H1 (cell line): ENCODE data around the gene BIK. TPM values are rescaled to one million over a fixed set of nuclear protein-coding genes. Genes with fewer than 3 reads are reported as not detected.

ENCODE experiments used
- CTCF ChIA-PET: fragments of 300-600 bp; sonication (Branson Sonifier 250); formaldehyde crosslinking; loops from one replicate; lab custom pipeline; 2021; ENCODE audit not compliant: partially characterized antibody; lab: Charles Lee
- POLR2A ChIA-PET: fragments of 300-600 bp; sonication (Branson Sonifier 250); formaldehyde crosslinking; loops from one replicate; lab custom pipeline; 2021; ENCODE audit warnings: inconsistent platforms; ENCODE audit not compliant: partially characterized antibody; lab: Charles Lee
- DNase-seq, 2 experiments: peaks; one replicate each; pipeline versions ENCODE4 v3.0.0 to v3.0.0-alpha.2; 2010 to 2022; ENCODE audit warnings: low spot score in 2 of 2, low read depth in 1 of 2, mixed read lengths in 1 of 2
- FAIRE-seq: peaks from 2 replicates; lab custom pipeline; 2011; peaks lifted over from hg19 to GRCh38; lab: Jason Lieb, UNC
- H2AFZ ChIP-seq: 2 replicates; pipeline ENCODE4 v1.8.1; 2012; ENCODE audit warnings: low read length, inconsistent platforms
- H2AK5ac ChIP-seq: 2 replicates; pipeline ENCODE4 v1.6.1; 2013; ENCODE audit warnings: low read depth, low read length
- H2BK120ac ChIP-seq: replicated peaks from 2 replicates; pipeline ENCODE3; 2013; ENCODE audit warnings: low read depth, low read length, inconsistent platforms
- H2BK12ac ChIP-seq: 2 replicates; pipeline ENCODE4 v1.6.1; 2013; ENCODE audit warnings: low read depth, low read length
- H2BK15ac ChIP-seq: 2 replicates; pipeline ENCODE4 v1.6.1; 2013; ENCODE audit warnings: low read length
- H2BK20ac ChIP-seq: 2 replicates; pipeline ENCODE4 v1.6.1; 2013; ENCODE audit warnings: low read length
- H2BK5ac ChIP-seq: 2 replicates; pipeline ENCODE4 v1.6.1; 2013; ENCODE audit warnings: low read depth, low read length
- H3K14ac ChIP-seq: 2 replicates; pipeline ENCODE4 v1.6.1; 2013; ENCODE audit warnings: inconsistent platforms; ENCODE audit not compliant: insufficient read length
- H3K18ac ChIP-seq: 2 replicates; pipeline ENCODE4 v1.6.1; 2013; ENCODE audit warnings: low read length; ENCODE audit errors: extremely low read depth
- H3K23ac ChIP-seq: 2 replicates; pipeline ENCODE4 v1.6.1; 2013; ENCODE audit warnings: inconsistent platforms; ENCODE audit not compliant: insufficient read length
- H3K23me2 ChIP-seq: 2 replicates; pipeline ENCODE4 v1.6.1; 2013; ENCODE audit warnings: low read depth, low read length
- H3K27ac ChIP-seq: 2 replicates; pipeline ENCODE4 v1.6.1; 2011; ENCODE audit warnings: low read depth, low read length, inconsistent platforms
- H3K27me3 ChIP-seq, 4 experiments: replicated peaks in 1 of 4; 1 replicate in 1 of 4; 2 replicates in 3 of 4; pipeline versions ENCODE4 v1.6.1 to v1.8.1; 2011 to 2013; ENCODE audit warnings: low read length in 3 of 4, mild to moderate bottlenecking in 3 of 4, inconsistent platforms in 2 of 4, mixed read lengths in 2 of 4, moderate library complexity in 1 of 4; ENCODE audit not compliant: control insufficient read depth in 3 of 4, insufficient read depth in 3 of 4; ENCODE audit errors: extremely low read depth in 1 of 4
- H3K36me3 ChIP-seq, 4 experiments: 2 replicates each; pipeline versions ENCODE4 v1.6.1 to v1.8.1; 2011 to 2013; ENCODE audit warnings: mild to moderate bottlenecking in 4 of 4, low read length in 3 of 4, moderate library complexity in 2 of 4, control low read depth in 1 of 4, inconsistent platforms in 1 of 4; ENCODE audit not compliant: insufficient read depth in 4 of 4, control insufficient read depth in 2 of 4
- H3K4ac ChIP-seq: replicated peaks from 2 replicates; pipeline ENCODE3; 2013; ENCODE audit warnings: low read length, low read depth, mixed read lengths, inconsistent platforms; ENCODE audit not compliant: insufficient read length
- H3K4me1 ChIP-seq, 4 experiments: replicated peaks in 1 of 4; 1 replicate in 1 of 4; 2 replicates in 3 of 4; pipeline versions ENCODE4 v1.6.1 to v1.8.1; 2011 to 2013; ENCODE audit warnings: low read length in 3 of 4, inconsistent platforms in 2 of 4, mixed read lengths in 1 of 4; ENCODE audit not compliant: insufficient read depth in 4 of 4, control insufficient read depth in 3 of 4
- H3K4me2 ChIP-seq, 2 experiments: 2 replicates each; pipeline versions ENCODE4 v1.6.1 to v1.8.1; 2011 to 2013; ENCODE audit warnings: low read depth in 2 of 2, low read length in 2 of 2, control low read depth in 1 of 2, inconsistent platforms in 1 of 2, mild to moderate bottlenecking in 1 of 2; ENCODE audit not compliant: insufficient read depth in 1 of 2
- H3K4me3 ChIP-seq, 4 experiments: fragments of 200-600, 300-600 bp in 1 of 4; sonication (generic), shearing (Covaris generic), sonication (Bioruptor Twin) in 1 of 4; 2 replicates each; pipeline versions ENCODE4 v1.5.1 to v1.8.1; 2011 to 2016; ENCODE audit warnings: low read length in 4 of 4, low read depth in 3 of 4, control low read depth in 2 of 4, inconsistent platforms in 2 of 4, mild to moderate bottlenecking in 2 of 4, mixed read lengths in 1 of 4, moderate library complexity in 1 of 4; ENCODE audit not compliant: insufficient read depth in 2 of 4; ENCODE audit errors: extremely low read depth in 1 of 4
- H3K56ac ChIP-seq: replicated peaks from 2 replicates; pipeline ENCODE3; 2013; ENCODE audit warnings: low read depth, mild to moderate bottlenecking, mixed read lengths, low read length, inconsistent platforms; ENCODE audit not compliant: insufficient read length
- H3K79me1 ChIP-seq: 2 replicates; pipeline ENCODE4 v1.6.1; 2013; ENCODE audit warnings: low read depth, low read length, control low read depth
- H3K79me2 ChIP-seq, 2 experiments: 2 replicates each; pipeline versions ENCODE4 v1.6.1 to v1.8.1; 2012 to 2013; ENCODE audit warnings: low read length in 2 of 2, mild to moderate bottlenecking in 2 of 2, inconsistent platforms in 1 of 2; ENCODE audit not compliant: insufficient read depth in 2 of 2, control insufficient read depth in 1 of 2
- H3K9ac ChIP-seq, 4 experiments: replicated peaks in 1 of 4; 1 replicate in 1 of 4; 2 replicates in 3 of 4; pipeline versions ENCODE4 v1.6.1 to v1.8.1; 2011 to 2013; ENCODE audit warnings: low read depth in 3 of 4, low read length in 3 of 4, control low read depth in 2 of 4, mild to moderate bottlenecking in 2 of 4, moderate library complexity in 2 of 4, inconsistent platforms in 1 of 4; ENCODE audit errors: extremely low read depth in 1 of 4
- H3K9me3 ChIP-seq, 2 experiments: 2 replicates each; pipeline versions ENCODE4 v1.6.1 to v1.8.1; 2012 to 2013; ENCODE audit warnings: mild to moderate bottlenecking in 2 of 2, moderate library complexity in 2 of 2, control low read depth in 1 of 2, inconsistent platforms in 1 of 2, low read depth in 1 of 2, low read length in 1 of 2, mixed read lengths in 1 of 2; ENCODE audit not compliant: insufficient read depth in 2 of 2
- H4K20me1 ChIP-seq, 2 experiments: replicated peaks in 1 of 2; 2 replicates each; pipeline versions ENCODE3 to v1.8.1; 2011 to 2013; ENCODE audit warnings: inconsistent platforms in 2 of 2, low read length in 2 of 2, mild to moderate bottlenecking in 1 of 2; ENCODE audit not compliant: insufficient read depth in 2 of 2, control insufficient read depth in 1 of 2
- H4K5ac ChIP-seq: 2 replicates; pipeline ENCODE4 v1.6.1; 2013; ENCODE audit warnings: low read length, low read depth, mixed read lengths, inconsistent platforms; ENCODE audit not compliant: insufficient read length
- H4K8ac ChIP-seq: 2 replicates; pipeline ENCODE4 v1.8.0; 2013; ENCODE audit warnings: mild to moderate bottlenecking, moderate library complexity, low read length, inconsistent platforms; ENCODE audit not compliant: insufficient read depth; ENCODE audit errors: extremely low read depth
- H4K91ac ChIP-seq: replicated peaks from 2 replicates; pipeline ENCODE3; 2013; ENCODE audit warnings: low read length, mixed read lengths, inconsistent platforms; ENCODE audit not compliant: insufficient read length
- CBX5 ChIP-seq: fragments of 300-800, 300-1000 bp; sonication (generic); IDR thresholded peaks from 2 replicates; pipeline ENCODE4 v1.7.1; 2016; ENCODE audit warnings: antibody characterized with exemption, low read length, low read depth
- CBX8 ChIP-seq: fragments of 300-800, 300-1000 bp; sonication (generic); IDR thresholded peaks from 2 replicates; pipeline ENCODE4 v1.7.1; 2016; ENCODE audit warnings: low read depth, low read length, borderline replicate concordance
- CHD1 ChIP-seq: IDR thresholded peaks from 2 replicates; pipeline ENCODE4 v1.6.1; 2012; ENCODE audit warnings: low read depth, low read length, improper control_type of control experiment
- RAD21 ChIP-seq, 2 experiments: IDR thresholded peaks in 1 of 2; conservative IDR thresholded peaks in 1 of 2; 2 replicates each; pipeline ENCODE4 v1.6.1; 2011; ENCODE audit warnings: low read depth in 2 of 2, low read length in 2 of 2, improper control_type of control experiment in 1 of 2, inconsistent platforms in 1 of 2, mild to moderate bottlenecking in 1 of 2, moderate library complexity in 1 of 2
- RBBP5 ChIP-seq: IDR thresholded peaks from 2 replicates; pipeline ENCODE4 v1.7.1; 2012; ENCODE audit warnings: low read depth, mild to moderate bottlenecking, inconsistent platforms, low read length, moderate library complexity, borderline replicate concordance
- WGBS, 2 experiments: shearing (Covaris generic) in 1 of 2; methylation state at CpG; one replicate each; pipeline versions ENCODE4 v1.1.6 to v1.1.7; 2013 to 2015; ENCODE audit warnings: low lambda C conversion rate in 2 of 2, mixed read lengths in 2 of 2, inconsistent platforms in 1 of 2, low coverage in 1 of 2, missing lambda C conversion rate in 1 of 2; ENCODE audit not compliant: insufficient replicate concordance in 2 of 2, insufficient coverage in 1 of 2, insufficient read length in 1 of 2; ENCODE audit errors: extremely low coverage in 1 of 2, missing lambda C conversion rate in 1 of 2; 5-methylcytosine and 5-hydroxymethylcytosine counted together
- polyA plus RNA-seq, 7 experiments: library from polyadenylated mRNA; depleted of rRNA in 3 of 7; stranded (reverse) in 5 of 7; unstranded in 2 of 7; fragments of >200 nt in 5 of 7; fragments of 200-250 nt in 2 of 7; gene quantifications; 1 replicate in 5 of 7; 2 replicates in 1 of 7; 4 replicates in 1 of 7; pipeline versions ENCODE4 v1.2.1 to v1.2.3, GENCODE V29; 2011 to 2013; ENCODE audit warnings: missing spikeins in 2 of 7, mixed read lengths in 2 of 7
- total RNA-seq: library from RNA; stranded (reverse); fragmentation: NEBNext Ultra II Directional; extraction: Animal tissue kit (Norgen Biotek cat#: 25700); gene quantifications from 2 replicates; pipeline ENCODE4 v1.2.1, GENCODE V29; 2021
- TF ChIP-seq, protein P1 (sequence below), 3 experiments: IDR thresholded peaks; 1 replicate in 2 of 3; 2 replicates in 1 of 3; pipeline versions ENCODE4 v1.5.1 to v1.6.1; 2011; ENCODE audit warnings: low read length in 3 of 3, mild to moderate bottlenecking in 3 of 3, inconsistent platforms in 2 of 3, low read depth in 1 of 3, moderate library complexity in 1 of 3; ENCODE audit not compliant: insufficient read depth in 1 of 3; ENCODE audit errors: control extremely low read depth in 1 of 3

BIK gene
- total and polyA plus RNA-seq, 2 of the 8 experiments (the other 6 are each of a cell fraction or from before 2014, with no cell fraction given) = 3.3 to 5.5 TPM

DNA sequence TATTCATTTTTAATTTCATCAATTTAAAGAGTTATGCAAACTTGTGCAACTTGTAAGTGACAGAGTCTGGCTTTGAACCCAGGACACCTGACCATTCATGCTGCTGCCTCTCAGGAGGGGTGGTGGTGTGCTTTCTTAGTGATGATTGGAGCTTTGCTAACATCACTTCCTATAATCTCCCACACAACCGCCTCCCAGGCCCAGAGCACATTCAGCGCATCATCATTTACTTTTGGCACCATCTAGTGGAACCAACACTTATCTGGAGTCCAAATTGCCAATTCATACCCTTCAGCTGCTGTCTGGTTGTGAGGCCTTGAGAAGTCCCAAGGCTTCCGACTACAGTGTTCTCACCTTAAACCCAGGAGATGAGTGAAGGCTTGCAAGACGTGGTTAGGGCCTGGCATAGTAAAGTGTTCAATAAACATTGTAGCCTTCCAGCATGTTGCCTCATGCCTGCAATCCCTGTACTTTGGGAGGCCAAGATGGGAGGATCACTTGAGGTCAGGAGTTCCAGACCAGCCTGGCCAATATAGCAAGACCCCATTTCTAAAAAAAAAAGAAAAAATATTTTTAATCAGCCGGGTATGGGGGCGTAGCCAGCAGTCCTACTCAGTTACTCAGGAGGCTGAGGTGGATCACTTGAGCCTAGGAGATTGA lies 20.3 kb upstream of the BIK start:
- H3K36me3 ChIP-seq = no peaks in the 10 kb centered on the region; a peak in 1 of 8 replicates
- peak overlapping the region in 1 of 2 experiments; percentile 92; a peak in 1 of 4 replicates for H3K4me2 ChIP-seq
- no peak overlapping the region for H4K8ac ChIP-seq
- H3K79me2 ChIP-seq = no peaks in the 10 kb centered on the region
- no peak overlapping the region for H2BK5ac ChIP-seq
- H3K27me3 ChIP-seq = no peaks in the 10 kb centered on the region
- no peak overlapping the region for H2BK20ac ChIP-seq
- no peaks in the 10 kb centered on the region for H4K20me1 ChIP-seq
- no peak overlapping the region for H2BK15ac ChIP-seq
- H2AK5ac ChIP-seq = no peak overlapping the region
- TF ChIP-seq CBX8 (no peak), CBX5 (no peak), CHD1 (no peak), RBBP5 (no peak), RAD21 (IDR thresholded peaks at IDR 0.05 in 1 of 2, conservative IDR thresholded peaks at IDR 0.05 in 1 of 2; ENCODE audit: low read depth in 2 of 2, low read length in 2 of 2) (peak; percentile 13 to 30; a peak in 2 of 4 replicates)
- TF ChIP-seq, protein P1, sequence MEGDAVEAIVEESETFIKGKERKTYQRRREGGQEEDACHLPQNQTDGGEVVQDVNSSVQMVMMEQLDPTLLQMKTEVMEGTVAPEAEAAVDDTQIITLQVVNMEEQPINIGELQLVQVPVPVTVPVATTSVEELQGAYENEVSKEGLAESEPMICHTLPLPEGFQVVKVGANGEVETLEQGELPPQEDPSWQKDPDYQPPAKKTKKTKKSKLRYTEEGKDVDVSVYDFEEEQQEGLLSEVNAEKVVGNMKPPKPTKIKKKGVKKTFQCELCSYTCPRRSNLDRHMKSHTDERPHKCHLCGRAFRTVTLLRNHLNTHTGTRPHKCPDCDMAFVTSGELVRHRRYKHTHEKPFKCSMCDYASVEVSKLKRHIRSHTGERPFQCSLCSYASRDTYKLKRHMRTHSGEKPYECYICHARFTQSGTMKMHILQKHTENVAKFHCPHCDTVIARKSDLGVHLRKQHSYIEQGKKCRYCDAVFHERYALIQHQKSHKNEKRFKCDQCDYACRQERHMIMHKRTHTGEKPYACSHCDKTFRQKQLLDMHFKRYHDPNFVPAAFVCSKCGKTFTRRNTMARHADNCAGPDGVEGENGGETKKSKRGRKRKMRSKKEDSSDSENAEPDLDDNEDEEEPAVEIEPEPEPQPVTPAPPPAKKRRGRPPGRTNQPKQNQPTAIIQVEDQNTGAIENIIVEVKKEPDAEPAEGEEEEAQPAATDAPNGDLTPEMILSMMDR (IDR thresholded peaks at IDR 0.05; ENCODE audit: control extremely low read depth in 1 of 3, insufficient read depth in 1 of 3, low read depth in 1 of 3, low read length in 3 of 3) = 0 out of 4 replicates have a peak, but pooled peaks of 1 of the 3 experiments have one; percentile 5
- TF ChIP-seq, all 59 proteins: peak for 2
- Histone ChIP-seq H2BK120ac (no peak overlapping the region), H3K4me3 (no peak overlapping the region), H4K5ac (no peak overlapping the region), H3K9me3 (no peaks in the 10 kb centered on the region), H3K79me1 (no peaks in the 10 kb centered on the region), H4K91ac (no peak overlapping the region), H3K56ac (no peak overlapping the region), H3K9ac (no peak overlapping the region), H3K4ac (no peak overlapping the region), H3K27ac (no peak overlapping the region), H2BK12ac (no peak overlapping the region), H3K23ac (no peak overlapping the region), H3K14ac (no peak overlapping the region), H3K23me2 (peaks cover 5% of the 10 kb centered on the region), H3K4me1 (no peaks in the 10 kb centered on the region), H2AFZ (no peak overlapping the region), H3K18ac (no peak overlapping the region)
- DNase-seq (no peak), FAIRE-seq (no peak)
- WGBS, 2 experiments = 92% methylated on average over 6 of the region's 6 CpGs; no CpG with 5 or more reads in 1 of the 2 experiments
- ChIA-PET POLR2A (interaction anchor here (0.6 kb wide), 1 partner anchor 82 kb away, joined by 3 read pairs; no protein-coding TSS in a partner anchor), CTCF (interaction anchor here (0.7 to 1.0 kb wide), 3 partner anchors 24 to 49 kb away, joined by 3 to 5 read pairs (median 4); no protein-coding TSS in a partner anchor)
